CD4-positive, alpha-beta T cell treated with Interleukin-2 at 100 ng/mL for 4 hours (primary cell): ENCODE measurements around the gene SLC7A14.

Experiments used
- DNase-seq: peaks from one replicate; pipeline ENCODE4 v3.0.0-alpha.2; 2020; ENCODE audit warnings: low spot score

SLC7A14 gene

GRCh38 chr3:170585937-170586310 lies at the start of gene SLC7A14:
SLC7A14 (minus strand) TSS chr3:170586075; CDS start chr3:170526936, 59,139 bp downstream.
- DNase-seq: no peak

- no peak for DNase-seq
Observed at GRCh38 chr3:170635385-170635735, 49.5 kb upstream of the SLC7A14 start.

- DNase-seq: no peak
Observed at GRCh38 chr3:170634663-170635384, 48.9 kb upstream of the SLC7A14 start.

GRCh38 chr3:170633573-170633972 lies 47.7 kb upstream of the SLC7A14 start:
- no peak for DNase-seq

- no peak for DNase-seq
Observed at GRCh38 chr3:170632780-170633179, 46.9 kb upstream of the SLC7A14 start.

- no peak for DNase-seq
Observed at GRCh38 chr3:170631755-170632488, 46.0 kb upstream of the SLC7A14 start.

- DNase-seq: no peak
Observed at GRCh38 chr3:170623524-170623923, 37.6 kb upstream of the SLC7A14 start.

- no peak for DNase-seq
Observed at GRCh38 chr3:170622369-170623159, 36.7 kb upstream of the SLC7A14 start.

- DNase-seq: no peak
Observed at GRCh38 chr3:170621256-170621655, 35.4 kb upstream of the SLC7A14 start.

GRCh38 chr3:170614214-170614966 lies 28.5 kb upstream of the SLC7A14 start:
- no peak for DNase-seq

- no peak for DNase-seq
Observed at GRCh38 chr3:170611751-170612150, 25.9 kb upstream of the SLC7A14 start.

GRCh38 chr3:170610321-170610884 lies 24.5 kb upstream of the SLC7A14 start:
- DNase-seq: no peak

GRCh38 chr3:170608475-170608874 lies 22.6 kb upstream of the SLC7A14 start:
- no peak for DNase-seq

GRCh38 chr3:170606675-170607074 lies 20.8 kb upstream of the SLC7A14 start:
- no peak for DNase-seq

- DNase-seq: no peak
Observed at GRCh38 chr3:170605490-170605889, 19.6 kb upstream of the SLC7A14 start.

- DNase-seq: no peak
Observed at GRCh38 chr3:170603770-170604510, 18.1 kb upstream of the SLC7A14 start.

- DNase-seq: no peak
Observed at GRCh38 chr3:170602556-170602955, 16.7 kb upstream of the SLC7A14 start.

GRCh38 chr3:170600005-170600624 lies 14.2 kb upstream of the SLC7A14 start:
- DNase-seq: no peak

- no peak for DNase-seq
Observed at GRCh38 chr3:170599091-170599490, 13.2 kb upstream of the SLC7A14 start.

GRCh38 chr3:170598091-170598502 lies 12.2 kb upstream of the SLC7A14 start:
- no peak for DNase-seq

- DNase-seq: no peak
Observed at GRCh38 chr3:170594528-170594927, 8.7 kb upstream of the SLC7A14 start.
